Measurements from ENCODE around the gene MAPT.

DNA sequence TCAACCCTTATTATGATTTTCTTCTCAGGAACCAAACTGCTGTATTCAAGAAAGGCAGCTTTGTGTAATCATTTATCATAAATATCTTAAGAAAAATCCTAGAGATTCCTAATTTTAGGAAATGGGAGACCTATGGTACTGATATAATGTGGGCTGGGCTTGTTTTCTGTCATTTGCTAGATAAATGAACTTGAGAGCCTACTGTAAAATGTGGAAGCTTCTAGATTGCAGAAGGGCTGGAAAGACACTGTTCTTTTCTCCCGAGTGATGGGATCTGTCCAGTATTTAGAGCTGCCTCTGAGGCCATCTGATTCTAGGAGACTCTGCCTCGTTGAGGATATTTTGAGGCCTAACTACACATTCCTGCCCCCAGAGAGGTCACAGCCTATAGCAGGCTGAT, 84.8 kb downstream of the MAPT start:
- no peak for TF ChIP-seq POLR2A (IDR thresholded peaks at IDR 0.05)
- TF ChIP-seq, protein P1, sequence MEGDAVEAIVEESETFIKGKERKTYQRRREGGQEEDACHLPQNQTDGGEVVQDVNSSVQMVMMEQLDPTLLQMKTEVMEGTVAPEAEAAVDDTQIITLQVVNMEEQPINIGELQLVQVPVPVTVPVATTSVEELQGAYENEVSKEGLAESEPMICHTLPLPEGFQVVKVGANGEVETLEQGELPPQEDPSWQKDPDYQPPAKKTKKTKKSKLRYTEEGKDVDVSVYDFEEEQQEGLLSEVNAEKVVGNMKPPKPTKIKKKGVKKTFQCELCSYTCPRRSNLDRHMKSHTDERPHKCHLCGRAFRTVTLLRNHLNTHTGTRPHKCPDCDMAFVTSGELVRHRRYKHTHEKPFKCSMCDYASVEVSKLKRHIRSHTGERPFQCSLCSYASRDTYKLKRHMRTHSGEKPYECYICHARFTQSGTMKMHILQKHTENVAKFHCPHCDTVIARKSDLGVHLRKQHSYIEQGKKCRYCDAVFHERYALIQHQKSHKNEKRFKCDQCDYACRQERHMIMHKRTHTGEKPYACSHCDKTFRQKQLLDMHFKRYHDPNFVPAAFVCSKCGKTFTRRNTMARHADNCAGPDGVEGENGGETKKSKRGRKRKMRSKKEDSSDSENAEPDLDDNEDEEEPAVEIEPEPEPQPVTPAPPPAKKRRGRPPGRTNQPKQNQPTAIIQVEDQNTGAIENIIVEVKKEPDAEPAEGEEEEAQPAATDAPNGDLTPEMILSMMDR (IDR thresholded peaks at IDR 0.05): no peak

Data from testis (tissue), 2 donors.